Activated T-cell treated with anti-CD3 and anti-CD28 coated beads for 48 hours (primary cell): ENCODE data around the gene TMEM256.

ENCODE experiments used
- DNase-seq: peaks from one replicate; pipeline ENCODE4 v3.0.0-alpha.2; 2020; ENCODE audit warnings: low read depth

Gene TMEM256

GRCh38 chr17:7403977-7404736 is at the start of gene TMEM256:
Gene TMEM256 (minus strand): TSS chr17:7404097. CDS start chr17:7404084, 13 bp downstream.
- peak; percentile 90 for DNase-seq

GRCh38 chr17:7448461-7448860 is 44.6 kb upstream of the TMEM256 start:
- no peak for DNase-seq

DNA sequence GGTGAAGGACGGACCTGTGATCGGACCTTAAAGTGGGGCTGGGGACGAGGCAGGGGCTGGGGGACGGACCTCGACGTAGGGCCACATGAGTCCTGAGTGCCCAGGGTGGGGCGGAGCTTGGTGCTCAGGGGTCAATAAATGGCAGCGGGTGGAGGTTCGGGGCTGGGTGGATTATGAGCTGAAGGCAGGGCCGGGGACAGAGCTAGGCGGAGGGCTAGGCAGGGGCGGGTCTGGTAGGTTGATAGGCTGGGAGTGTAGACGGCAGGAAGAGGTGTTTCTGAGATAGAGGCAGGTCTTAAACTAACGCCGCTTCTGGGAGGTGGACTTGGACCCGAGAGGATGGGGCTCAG is 41.7 kb upstream of the TMEM256 start:
- DNase-seq, result no peak

GRCh38 chr17:7444682-7445618 is 41.1 kb upstream of the TMEM256 start, which contains the start of gene CHRNB1:
Gene CHRNB1 (plus strand): TSS chr17:7445061. CDS start chr17:7445128, 67 bp downstream.
- no peak for DNase-seq

DNA sequence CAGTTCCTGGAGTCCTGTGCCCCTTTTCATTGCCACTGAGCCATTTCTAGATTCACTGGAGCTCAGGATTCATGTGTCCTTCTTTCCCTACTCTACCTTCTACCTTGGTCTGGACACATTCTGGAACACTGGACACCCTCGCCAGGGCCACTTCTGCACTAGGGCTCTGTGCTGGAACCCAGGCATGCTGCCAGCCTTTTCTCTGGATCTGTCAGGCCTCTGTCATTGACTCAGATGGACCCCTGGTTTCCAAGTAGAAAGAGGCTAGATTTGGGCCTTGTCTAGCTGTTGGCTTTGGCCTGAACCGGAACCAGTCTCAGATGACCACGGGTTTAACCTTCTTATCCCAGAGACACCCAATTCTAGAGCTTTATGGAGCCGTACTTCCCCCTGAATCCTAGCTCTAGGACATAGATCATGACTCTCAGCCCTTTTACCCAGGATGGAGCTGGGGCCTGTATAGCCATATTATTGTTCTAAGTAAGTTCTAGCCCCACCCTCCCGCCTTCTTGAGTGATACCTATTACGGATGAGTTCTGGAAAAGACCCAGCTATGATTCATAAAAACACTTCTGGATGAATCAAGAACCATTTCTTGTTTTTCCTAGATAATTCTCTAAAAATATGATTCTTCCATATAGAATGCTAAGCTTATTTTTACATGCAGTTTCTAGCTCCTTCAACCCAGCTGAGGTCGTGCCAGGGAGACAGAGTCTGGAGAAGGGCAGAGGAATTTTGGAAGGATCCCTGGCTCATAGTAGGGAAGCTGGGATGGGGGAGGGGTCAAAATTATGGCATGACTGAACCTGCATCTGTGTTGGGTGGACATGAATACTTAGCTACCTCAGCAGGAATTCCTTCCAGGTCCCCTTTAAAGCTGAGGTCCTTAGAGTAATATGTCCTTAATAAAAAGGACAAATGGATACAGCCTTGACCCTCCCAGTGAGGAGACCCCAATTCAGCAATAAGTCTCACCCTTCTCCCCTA is 39.9 kb upstream of the TMEM256 start:
- no peak for DNase-seq

DNA sequence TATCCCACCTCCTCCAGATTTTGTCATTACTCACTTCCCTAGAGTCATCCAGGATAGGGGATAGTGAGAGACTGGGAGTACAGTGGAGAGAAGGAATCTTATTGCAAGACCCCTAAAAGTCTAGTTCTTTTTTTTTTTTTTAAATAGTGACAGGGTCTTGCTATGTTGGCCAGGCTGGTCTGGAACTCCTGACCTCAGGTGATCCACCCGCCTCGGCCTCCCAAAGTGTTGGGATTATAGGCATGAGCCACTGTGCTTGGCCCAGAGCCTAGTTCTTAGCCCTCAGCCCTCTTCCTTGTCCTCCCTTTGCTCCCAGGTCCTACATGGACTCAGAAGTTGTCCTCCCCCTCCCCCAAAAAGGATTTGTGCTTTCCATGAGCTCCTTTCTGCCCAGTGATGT is 38.2 kb upstream of the TMEM256 start:
- DNase-seq, result no peak

DNA sequence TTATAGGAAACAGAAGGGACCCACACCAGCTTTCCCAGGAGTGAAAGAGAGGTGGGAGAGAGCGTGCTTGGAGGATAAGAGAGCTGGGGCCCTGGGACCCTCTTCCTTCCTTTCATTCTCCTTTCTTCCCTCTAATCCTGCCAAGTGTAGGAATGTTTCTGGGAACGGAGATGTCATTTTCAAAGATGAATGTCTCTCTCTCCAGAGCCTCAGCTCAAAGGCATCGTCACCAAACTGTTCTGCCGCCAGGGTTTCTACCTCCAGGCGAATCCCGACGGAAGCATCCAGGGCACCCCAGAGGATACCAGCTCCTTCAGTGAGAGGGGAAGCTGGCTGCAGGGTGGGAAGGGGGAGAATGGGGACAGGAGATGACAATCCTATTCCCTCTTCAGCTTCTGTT is 37.4 kb upstream of the TMEM256 start:
- no peak for DNase-seq

GRCh38 chr17:7440834-7441195 is 36.9 kb upstream of the TMEM256 start:
- no peak for DNase-seq

DNA sequence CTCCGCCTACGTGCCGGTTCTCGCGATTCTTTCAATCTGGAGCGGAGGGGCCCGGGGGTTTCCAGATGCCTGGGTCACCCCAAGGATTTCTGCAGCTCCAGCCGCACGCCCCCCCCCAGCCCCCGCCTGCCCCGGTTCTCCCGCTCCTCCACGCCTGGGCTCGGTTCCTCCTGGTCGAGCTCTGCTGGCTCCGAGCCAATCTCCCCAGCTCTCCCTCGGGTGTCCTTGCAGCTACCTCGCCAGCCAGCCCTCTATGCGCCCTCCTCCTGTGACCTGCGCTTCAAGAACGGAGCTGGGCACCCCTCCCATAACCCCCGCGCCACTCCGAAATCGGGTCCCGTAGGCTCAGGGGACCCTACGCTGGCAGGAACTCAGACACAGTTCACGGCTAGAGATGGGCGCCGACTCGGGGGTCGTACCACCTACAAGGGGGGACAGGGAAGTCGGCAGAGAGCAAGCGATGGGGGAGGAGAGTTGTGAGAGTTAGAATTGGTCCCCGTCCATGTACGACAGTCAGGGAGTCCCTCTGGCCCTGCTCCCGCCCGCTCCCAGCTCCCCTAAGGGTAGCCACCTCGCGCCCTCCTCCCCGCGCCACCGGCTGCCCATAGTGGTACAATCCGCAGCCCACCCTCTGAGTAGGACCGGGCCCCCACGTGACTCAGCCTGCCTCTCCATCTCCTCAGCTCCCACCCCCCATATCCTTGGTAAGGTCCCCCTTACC is 36.4 kb upstream of the TMEM256 start:
- no peak for DNase-seq

DNA sequence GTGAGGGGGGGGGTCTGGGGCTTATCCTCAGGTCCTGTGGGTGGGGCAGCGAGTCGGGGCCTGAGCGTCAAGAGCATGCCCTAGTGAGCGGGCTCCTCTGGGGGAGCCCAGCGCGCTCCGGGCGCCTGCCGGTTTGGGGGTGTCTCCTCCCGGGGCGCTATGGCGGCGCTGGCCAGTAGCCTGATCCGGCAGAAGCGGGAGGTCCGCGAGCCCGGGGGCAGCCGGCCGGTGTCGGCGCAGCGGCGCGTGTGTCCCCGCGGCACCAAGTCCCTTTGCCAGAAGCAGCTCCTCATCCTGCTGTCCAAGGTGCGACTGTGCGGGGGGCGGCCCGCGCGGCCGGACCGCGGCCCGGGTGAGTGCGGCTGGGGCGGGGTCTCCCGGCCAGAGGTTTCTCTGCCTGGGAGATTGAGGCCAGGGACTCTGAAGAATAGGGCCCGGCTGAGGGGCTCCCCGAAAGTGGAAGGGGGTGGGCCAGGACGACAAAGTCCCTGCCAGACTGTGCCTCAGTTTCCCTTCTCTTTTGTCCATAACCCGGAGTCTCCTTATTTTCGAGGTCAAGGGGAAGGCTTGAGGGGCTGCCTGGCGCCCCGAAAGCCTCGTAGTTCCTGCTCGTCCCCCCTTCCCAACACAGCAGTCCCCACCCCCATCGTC is 35.7 kb upstream of the TMEM256 start, which contains the start of gene FGF11:
Gene FGF11 (plus strand): TSS at position 51 of the 651 bp plus-strand sequence. CDS start 109 bp downstream, at position 160.
- no peak for DNase-seq

DNA sequence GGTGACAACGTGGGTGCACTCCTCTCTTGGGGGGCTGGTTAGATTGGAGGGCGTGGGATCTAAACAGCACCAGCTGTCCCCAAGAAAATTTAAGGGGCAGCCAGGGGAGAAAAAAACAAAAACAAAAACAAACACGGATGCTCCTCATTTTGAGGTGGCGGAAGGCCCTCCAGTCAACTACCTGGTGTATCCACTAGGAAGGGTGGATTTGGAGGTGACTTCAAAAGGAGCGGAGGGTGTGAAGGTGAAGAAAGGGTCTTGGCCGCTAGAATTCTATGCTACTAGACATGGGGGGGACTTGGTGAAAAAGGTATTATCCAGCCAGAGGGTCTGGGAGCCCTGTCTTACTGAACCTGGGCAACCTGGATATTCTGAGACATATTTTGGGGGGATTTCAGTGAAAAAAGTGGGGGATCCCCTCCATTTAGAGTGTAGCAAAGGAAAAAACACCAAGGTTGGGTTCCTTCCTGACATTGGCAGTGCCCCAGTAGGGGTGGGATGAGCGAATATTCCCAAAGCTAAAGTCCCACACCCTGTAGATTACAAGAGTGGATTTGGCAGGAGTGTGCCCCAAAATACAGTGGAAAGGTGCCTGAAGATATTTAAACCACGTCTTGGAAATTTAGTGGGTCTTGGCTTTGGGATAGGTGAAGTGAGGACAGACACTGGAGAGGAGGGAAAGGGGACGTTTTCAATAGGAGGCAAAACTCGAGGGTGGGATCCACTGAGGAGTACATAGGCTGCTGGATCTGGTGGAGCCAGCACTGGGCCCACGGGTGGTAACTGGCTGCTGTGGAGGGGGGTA is 35.0 kb upstream of the TMEM256 start:
- DNase-seq, result no peak

DNA sequence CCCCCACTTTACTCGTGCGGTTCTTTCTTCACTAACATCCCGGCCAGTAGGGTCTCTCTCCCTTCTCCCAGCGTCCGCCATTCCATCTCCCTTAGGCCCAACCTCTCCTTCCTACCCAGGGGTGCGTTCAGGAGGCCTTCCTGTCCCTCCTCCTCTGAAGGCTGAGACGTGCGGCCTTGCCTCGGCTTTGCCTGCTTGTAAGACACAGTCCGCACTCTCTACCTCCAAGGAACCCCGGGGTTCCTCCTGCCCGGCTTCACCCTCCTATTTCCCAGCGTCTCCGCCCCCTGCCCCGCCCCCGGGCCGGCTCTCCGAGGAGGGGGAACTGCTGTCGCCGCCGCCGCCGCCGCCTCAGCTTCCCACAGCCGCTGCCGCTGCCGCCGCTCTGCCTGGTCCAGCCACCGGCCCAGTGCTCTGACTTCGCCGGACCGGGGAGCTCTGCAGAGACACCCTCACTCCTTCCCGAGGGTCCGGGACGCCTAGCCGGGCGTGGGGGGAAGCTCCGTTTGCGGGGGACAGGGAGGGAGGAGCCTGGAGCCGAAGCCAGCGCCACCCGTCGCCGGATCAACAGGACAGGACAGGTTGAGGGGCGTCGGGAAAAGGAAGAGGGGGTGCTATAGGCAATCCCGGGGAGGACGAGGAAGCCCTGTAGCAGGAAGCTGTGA is 34.2 kb upstream of the TMEM256 start:
- peak; percentile 62 for DNase-seq

GRCh38 chr17:7437369-7437863 is 33.5 kb upstream of the TMEM256 start:
- no peak for DNase-seq

GRCh38 chr17:7436556-7437368 is 32.9 kb upstream of the TMEM256 start:
- peak; percentile 88 for DNase-seq

- peak; percentile 51 for DNase-seq
Observed at GRCh38 chr17:7435676-7436555, 32.0 kb upstream of the TMEM256 start.

DNA sequence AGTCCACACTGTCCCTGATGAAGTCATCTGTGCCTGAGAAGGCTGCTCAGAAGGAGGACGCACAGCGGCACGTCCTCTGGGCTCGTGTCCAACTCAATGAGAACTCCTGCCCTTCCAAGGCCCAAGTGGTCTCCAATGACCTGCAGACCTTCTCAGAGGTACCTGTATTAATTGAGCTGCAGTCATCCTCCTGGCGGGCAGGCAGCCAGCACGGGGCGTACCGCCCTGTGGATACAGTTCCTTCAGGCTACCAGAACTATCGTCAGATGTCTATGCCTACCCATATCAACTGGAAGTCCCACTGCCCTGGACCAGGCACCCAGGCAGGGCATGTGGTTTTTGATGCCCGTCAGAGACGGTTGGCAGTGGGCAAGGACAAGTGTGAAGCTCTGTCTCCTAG is 28.4 kb upstream of the TMEM256 start:
- no peak for DNase-seq

DNA sequence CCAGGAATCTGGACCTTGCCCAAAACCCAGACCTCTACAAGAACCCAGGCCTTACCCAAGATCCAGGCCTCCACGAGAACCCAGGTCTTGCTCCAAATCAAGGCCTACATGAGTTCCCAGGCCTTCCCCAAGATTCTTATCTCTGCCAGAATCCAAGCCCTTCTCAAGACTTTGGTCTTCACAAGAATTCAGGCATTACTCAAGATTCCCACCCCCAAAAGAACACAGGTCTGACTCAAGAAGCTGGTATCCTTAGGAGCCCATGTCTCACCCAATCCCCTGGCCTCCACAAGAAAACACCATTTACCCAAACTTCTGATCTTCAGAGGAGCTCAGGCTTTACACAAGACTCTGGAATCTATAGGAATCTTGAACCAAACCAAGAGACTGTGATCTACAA is 27.3 kb upstream of the TMEM256 start:
- no peak for DNase-seq
